CD14-positive monocyte (primary cell): ENCODE measurements around the gene COLQ. TPM values are rescaled to one million over a fixed set of nuclear protein-coding genes. Genes with fewer than 3 reads are reported as not detected.
A peak's percentile ranks its signal among the peaks of the same experiment; 100 is the strongest.

Experiments used
- DNase-seq, 3 donors: peaks; one replicate each; pipeline ENCODE4 v3.0.0-alpha.2; 2011 to 2022
- H2AFZ ChIP-seq: 2 replicates; pipeline ENCODE4 v1.6.0; 2012; ENCODE audit warnings: mild to moderate bottlenecking, low read depth, low read length, inconsistent platforms; ENCODE audit not compliant: insufficient read depth, poor library complexity, severe bottlenecking
- H3K27ac ChIP-seq, 2 donors: 1 replicate in 1 of 2; 2 replicates in 1 of 2; pipeline ENCODE4 v1.5.1; 2012 to 2013; ENCODE audit warnings: low read length in 2 of 2, control low read depth in 1 of 2, inconsistent platforms in 1 of 2, low read depth in 1 of 2, mild to moderate bottlenecking in 1 of 2
- H3K27me3 ChIP-seq, 2 donors: one replicate each; pipeline versions ENCODE4 v1.6.0 to v1.6.1; 2011 to 2013; ENCODE audit warnings: low read length in 2 of 2; ENCODE audit not compliant: control insufficient read depth in 2 of 2, insufficient read depth in 2 of 2
- H3K36me3 ChIP-seq, 2 donors: replicated peaks in 1 of 2; 1 replicate in 1 of 2; 2 replicates in 1 of 2; pipeline versions ENCODE4 v1.5.1 to v1.6.1; 2012 to 2013; ENCODE audit warnings: low read length in 2 of 2, control low read depth in 1 of 2, inconsistent platforms in 1 of 2, mild to moderate bottlenecking in 1 of 2; ENCODE audit not compliant: insufficient read depth in 2 of 2, control insufficient read depth in 1 of 2
- H3K4me1 ChIP-seq, 2 donors: 1 replicate in 1 of 2; 2 replicates in 1 of 2; pipeline versions ENCODE4 v1.5.1 to v1.6.1; 2012 to 2013; ENCODE audit warnings: low read length in 2 of 2, control low read depth in 1 of 2, inconsistent platforms in 1 of 2, mild to moderate bottlenecking in 1 of 2, moderate library complexity in 1 of 2; ENCODE audit not compliant: insufficient read depth in 2 of 2, control insufficient read depth in 1 of 2
- H3K4me2 ChIP-seq: replicated peaks from 2 replicates; pipeline ENCODE3; 2012; ENCODE audit warnings: low read length, moderate library complexity, mild to moderate bottlenecking; ENCODE audit not compliant: poor library complexity, severe bottlenecking; ENCODE audit errors: extremely low read depth
- H3K4me3 ChIP-seq, 3 experiments: fragments of 200-600 bp in 1 of 3; sonication (generic) in 1 of 3; replicated peaks in 1 of 3; 1 replicate in 2 of 3; 2 replicates in 1 of 3; pipeline ENCODE4 v1.5.1; 2011 to 2013; ENCODE audit warnings: low read length in 3 of 3, mild to moderate bottlenecking in 3 of 3, control low read depth in 2 of 3, low read depth in 2 of 3, inconsistent platforms in 1 of 3, moderate library complexity in 1 of 3
- H3K79me2 ChIP-seq: 2 replicates; pipeline ENCODE4 v1.6.0; 2012; ENCODE audit warnings: mild to moderate bottlenecking, control low read depth, inconsistent platforms, low read length, moderate library complexity; ENCODE audit not compliant: insufficient read depth
- H3K9ac ChIP-seq: 2 replicates; pipeline ENCODE4 v1.6.0; 2017; ENCODE audit warnings: low read length, mild to moderate bottlenecking; ENCODE audit not compliant: insufficient read depth, poor library complexity, severe bottlenecking
- H3K9me3 ChIP-seq, 2 donors: replicated peaks in 1 of 2; 1 replicate in 1 of 2; 2 replicates in 1 of 2; pipeline versions ENCODE4 v1.5.1 to v1.6.1; 2012 to 2013; ENCODE audit warnings: low read length in 2 of 2, control low read depth in 1 of 2; ENCODE audit not compliant: control insufficient read depth in 1 of 2, insufficient read depth in 1 of 2
- H4K20me1 ChIP-seq: 2 replicates; pipeline ENCODE4 v1.6.0; 2012; ENCODE audit warnings: mild to moderate bottlenecking, low read length, control low read depth, moderate library complexity; ENCODE audit not compliant: insufficient read depth
- H3K27ac Mint-ChIP-seq, 7 donors: one replicate each; pipeline ENCODE4 v1.8.0; 2020; ENCODE audit warnings: mild to moderate bottlenecking in 7 of 7, mixed read lengths in 7 of 7, moderate library complexity in 6 of 7, inconsistent platforms in 2 of 7
- H3K27me3 Mint-ChIP-seq, 3 donors: one replicate each; pipeline ENCODE4 v1.8.0; 2021 to 2022; ENCODE audit warnings: low read depth in 3 of 3, mild to moderate bottlenecking in 3 of 3, mixed read lengths in 3 of 3, moderate library complexity in 3 of 3, inconsistent platforms in 1 of 3
- H3K36me3 Mint-ChIP-seq, 2 donors: one replicate each; pipeline ENCODE4 v1.8.0; 2020; ENCODE audit warnings: mixed read lengths in 2 of 2, inconsistent platforms in 1 of 2, mild to moderate bottlenecking in 1 of 2
- H3K4me1 Mint-ChIP-seq: one replicate; pipeline ENCODE4 v1.8.0; 2020; ENCODE audit warnings: mild to moderate bottlenecking, mixed read lengths
- H3K4me3 Mint-ChIP-seq, 2 donors: one replicate each; pipeline ENCODE4 v1.8.0; 2020; ENCODE audit warnings: mild to moderate bottlenecking in 2 of 2, mixed read lengths in 2 of 2, moderate library complexity in 1 of 2
- H3K9me3 Mint-ChIP-seq, 7 donors: one replicate each; pipeline ENCODE4 v1.8.0; 2020 to 2022; ENCODE audit warnings: mixed read lengths in 7 of 7, mild to moderate bottlenecking in 6 of 7, moderate library complexity in 6 of 7, inconsistent platforms in 2 of 7
- WGBS: methylation state at CpG from one replicate; pipeline ENCODE4 v1.1.5; 2013; ENCODE audit warnings: missing lambda C conversion rate; ENCODE audit not compliant: insufficient coverage; 5-methylcytosine and 5-hydroxymethylcytosine counted together
- intact Hi-C, 2 donors: fragments of 100-400 bp; cut with micrococcal nuclease; formaldehyde crosslinking; loops; one replicate each; pipeline versions ENCODE4 v1.15.0 to v1.15.1; 2023
- polyA plus RNA-seq, 3 donors: library from polyadenylated mRNA; depleted of rRNA in 1 of 3; unstranded in 2 of 3; stranded (reverse) in 1 of 3; fragments of 300-500 nt in 2 of 3; fragments of >200 nt in 1 of 3; fragmentation: Illumina TruSeq in 2 of 3; gene quantifications; 1 replicate in 2 of 3; 2 replicates in 1 of 3; pipeline ENCODE4 v1.2.3, GENCODE V29; 2012 to 2021
- TF ChIP-seq, protein P1 (sequence below): fragments of 200-600 bp; IDR thresholded peaks from one replicate; pipeline ENCODE4 v1.8.0; 2022; ENCODE audit warnings: antibody characterized with exemption, mild to moderate bottlenecking

Gene COLQ
- polyA plus RNA-seq, 3 donors, result 0.23 to 1.9 (median 0.73) TPM

DNA sequence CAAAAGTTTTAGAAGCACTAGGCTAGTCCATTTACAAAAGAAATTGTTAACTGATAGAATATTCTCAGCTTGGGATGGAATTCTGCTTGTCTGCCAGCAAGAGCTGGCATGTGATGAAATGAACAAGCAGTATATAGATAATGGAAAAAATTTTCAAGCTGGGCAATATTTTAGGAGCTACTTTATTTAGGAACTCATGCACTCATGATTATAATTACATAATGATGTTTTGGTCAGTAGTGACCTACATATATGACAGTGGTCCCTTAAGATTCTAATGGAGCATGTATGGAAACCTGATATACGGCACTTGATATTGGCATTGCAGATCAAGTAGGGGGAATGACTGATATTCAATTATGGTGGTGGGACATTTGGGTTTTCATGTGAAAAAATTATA is 88.0 kb downstream of the COLQ start:
- Histone ChIP-seq H3K79me2 (peaks cover 76% of the 10 kb centered on the region), H3K9ac (no peak overlapping the region), H4K20me1 (peaks cover 47% of the 10 kb centered on the region), H3K4me1 (peaks cover 17 to 26% of the 10 kb centered on the region in 2 donors), H3K4me2 (no peak overlapping the region), H3K36me3 (peaks cover 81% of the 10 kb centered on the region in 2 donors), H2AFZ (no peak overlapping the region), H3K9me3 (no peaks in the 10 kb centered on the region), H3K4me3 (no peak overlapping the region), H3K27ac (no peak overlapping the region), H3K27me3 (no peaks in the 10 kb centered on the region)
- H3K27me3 Mint-ChIP-seq, result no peaks in the 10 kb centered on the region
- peaks cover 77 to 79% of the 10 kb centered on the region in 2 donors for H3K36me3 Mint-ChIP-seq
- WGBS, result 100% methylated on average over 1 of the region's 1 CpG
- peaks cover 38% of the 10 kb centered on the region for H3K4me1 Mint-ChIP-seq
- no peak overlapping the region for H3K27ac Mint-ChIP-seq
- DNase-seq, result no peak
- H3K9me3 Mint-ChIP-seq, result no peaks in the 10 kb centered on the region
- intact Hi-C loops, result no loop called here
- TF ChIP-seq, protein P1, sequence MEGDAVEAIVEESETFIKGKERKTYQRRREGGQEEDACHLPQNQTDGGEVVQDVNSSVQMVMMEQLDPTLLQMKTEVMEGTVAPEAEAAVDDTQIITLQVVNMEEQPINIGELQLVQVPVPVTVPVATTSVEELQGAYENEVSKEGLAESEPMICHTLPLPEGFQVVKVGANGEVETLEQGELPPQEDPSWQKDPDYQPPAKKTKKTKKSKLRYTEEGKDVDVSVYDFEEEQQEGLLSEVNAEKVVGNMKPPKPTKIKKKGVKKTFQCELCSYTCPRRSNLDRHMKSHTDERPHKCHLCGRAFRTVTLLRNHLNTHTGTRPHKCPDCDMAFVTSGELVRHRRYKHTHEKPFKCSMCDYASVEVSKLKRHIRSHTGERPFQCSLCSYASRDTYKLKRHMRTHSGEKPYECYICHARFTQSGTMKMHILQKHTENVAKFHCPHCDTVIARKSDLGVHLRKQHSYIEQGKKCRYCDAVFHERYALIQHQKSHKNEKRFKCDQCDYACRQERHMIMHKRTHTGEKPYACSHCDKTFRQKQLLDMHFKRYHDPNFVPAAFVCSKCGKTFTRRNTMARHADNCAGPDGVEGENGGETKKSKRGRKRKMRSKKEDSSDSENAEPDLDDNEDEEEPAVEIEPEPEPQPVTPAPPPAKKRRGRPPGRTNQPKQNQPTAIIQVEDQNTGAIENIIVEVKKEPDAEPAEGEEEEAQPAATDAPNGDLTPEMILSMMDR, result no peak
- H3K4me3 Mint-ChIP-seq, result no peak overlapping the region

DNA sequence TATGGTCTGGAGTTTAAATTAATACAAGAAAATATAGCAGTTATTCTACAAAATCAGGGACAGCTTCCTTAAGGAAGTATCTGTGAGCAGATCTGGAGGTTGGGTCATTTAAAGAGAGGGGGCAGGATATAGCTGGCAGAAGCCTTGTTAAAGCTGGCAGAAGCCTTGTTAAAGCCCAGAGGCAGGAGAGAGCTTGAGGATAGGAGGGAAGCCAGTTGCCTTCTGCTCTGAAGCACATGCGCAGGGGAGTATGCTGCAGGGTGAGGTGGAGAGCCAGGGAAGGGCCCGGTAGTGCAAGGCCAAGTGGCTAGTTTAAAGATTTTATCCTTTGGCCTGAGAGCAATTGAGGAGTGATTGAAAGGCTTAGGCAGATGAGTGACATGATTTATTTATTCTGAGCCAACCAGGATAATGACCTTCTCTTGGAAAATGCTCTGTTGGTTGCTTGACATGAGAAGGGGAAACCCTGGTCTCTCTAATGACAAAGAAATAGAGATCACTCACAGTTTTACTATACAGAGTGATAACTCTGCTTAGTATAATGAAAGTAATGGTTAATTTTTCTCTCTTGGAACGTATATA is 90.2 kb downstream of the COLQ start:
- Histone ChIP-seq H3K27ac (peak overlapping the region in 1 of 2 donors; percentile 26), H3K36me3 (peaks cover 62% of the 10 kb centered on the region in 2 donors), H3K27me3 (no peaks in the 10 kb centered on the region), H3K4me1 (peaks cover 20 to 29% of the 10 kb centered on the region in 2 donors), H3K9me3 (no peaks in the 10 kb centered on the region), H3K9ac (no peak overlapping the region), H2AFZ (no peak overlapping the region), H3K4me3 (no peak overlapping the region), H3K79me2 (peaks cover 83% of the 10 kb centered on the region), H4K20me1 (peaks cover 50% of the 10 kb centered on the region), H3K4me2 (no peak overlapping the region)
- H3K27me3 Mint-ChIP-seq, result no peaks in the 10 kb centered on the region
- H3K4me3 Mint-ChIP-seq, result no peak overlapping the region
- H3K9me3 Mint-ChIP-seq, result no peaks in the 10 kb centered on the region
- intact Hi-C loops, result no loop called here
- peaks cover 57 to 60% of the 10 kb centered on the region in 2 donors for H3K36me3 Mint-ChIP-seq
- peaks cover 37% of the 10 kb centered on the region for H3K4me1 Mint-ChIP-seq
- TF ChIP-seq, protein P1, result no peak
- H3K27ac Mint-ChIP-seq, result peak overlapping the region in 6 of 7 donors; percentile 3 to 90 (median 52)
- WGBS, result 100% methylated on average over 2 of the region's 3 CpGs
- DNase-seq, result no peak
